K562 (cell line): ENCODE measurements around the gene TESK2. TPM values are rescaled to one million over a fixed set of nuclear protein-coding genes. Genes with fewer than 3 reads are reported as not detected.

ENCODE experiments used
- ARID3B ChIP-seq: fragments of 250-450 bp; sonication (Bioruptor Pico); IDR thresholded peaks from 2 replicates; pipeline ENCODE4 v1.4.0; 2020; ENCODE audit warnings: borderline replicate concordance
- CREBBP ChIP-seq: IDR thresholded peaks from one replicate; pipeline ENCODE4 v1.6.1; 2012; ENCODE audit warnings: low read depth, mild to moderate bottlenecking, control low read depth, inconsistent platforms, low read length
- EGR1 ChIP-seq: fragments of 450-650 bp; conservative IDR thresholded peaks from 2 replicates; pipeline ENCODE4 v1.6.1; 2017; ENCODE audit warnings: mild to moderate bottlenecking
- GABPA ChIP-seq: fragments of 200-800 bp; sonication (Bioruptor generic); conservative IDR thresholded peaks from 2 replicates; pipeline ENCODE4 v1.6.1; 2016; ENCODE audit warnings: low read depth, missing genetic modification characterization, missing compliant biosample characterization
- GTF2B ChIP-seq: IDR thresholded peaks from 2 replicates; pipeline ENCODE4 v1.6.1; 2011; ENCODE audit not compliant: insufficient read length; ENCODE audit errors: extremely low read depth
- GTF2F1 ChIP-seq: IDR thresholded peaks from 2 replicates; pipeline ENCODE4 v1.6.1; 2011; ENCODE audit warnings: low read depth, low read length, improper control_type of control experiment
- LCOR ChIP-seq: sonication (generic); formaldehyde crosslinking; IDR thresholded peaks from 2 replicates; pipeline ENCODE4 v1.8.0; 2022; ENCODE audit warnings: mild to moderate bottlenecking, missing genetic modification reagents
- ZBTB12 ChIP-seq: fragments of 250-450 bp; sonication (Bioruptor Pico); IDR thresholded peaks from 2 replicates; pipeline ENCODE4 v1.4.0; 2020
- ZNF584 ChIP-seq: fragments of 200-800 bp; sonication (Bioruptor generic); IDR thresholded peaks from 2 replicates; pipeline ENCODE4 v1.6.1; 2016; ENCODE audit warnings: low read depth, mild to moderate bottlenecking, missing genetic modification characterization, missing compliant biosample characterization
- ZZZ3 ChIP-seq: fragments of 450-650 bp; IDR thresholded peaks from 2 replicates; pipeline ENCODE4 v1.6.1; 2016; ENCODE audit warnings: antibody characterized with exemption, mild to moderate bottlenecking, moderate library complexity
- polyA plus RNA-seq, 8 experiments: library from polyadenylated mRNA; depleted of rRNA in 4 of 8; stranded (reverse) in 5 of 8; unstranded in 3 of 8; fragments of >200 nt; fragmentation: Nextera tagmentation in 2 of 8; fragmentation: Illumina TruSeq in 1 of 8; extraction: Ambion mirVana in 2 of 8; extraction: Trizol in 1 of 8; gene quantifications; 2 replicates each; pipeline versions ENCODE4 v1.2.1 to v1.2.3, GENCODE V29; 2011 to 2014; ENCODE audit warnings: inconsistent platforms in 1 of 8, missing spikeins in 1 of 8
- total RNA-seq, 7 experiments: library from RNA; depleted of rRNA in 6 of 7; stranded (reverse); fragments of >200 nt in 6 of 7; fragmentation: Illumina TruSeq in 2 of 7; extraction: Trizol in 2 of 7; gene quantifications; 2 replicates each; pipeline versions ENCODE4 v1.2.1 to v1.2.3, GENCODE V29; 2011 to 2021; ENCODE audit warnings: low replicate concordance in 1 of 7
- TF ChIP-seq, protein P1 (sequence below), 2 experiments: fragments of 450-650 bp; conservative IDR thresholded peaks; 2 replicates each; pipeline ENCODE4 v1.6.1; 2017; ENCODE audit warnings: mild to moderate bottlenecking in 2 of 2, moderate library complexity in 2 of 2
- TF ChIP-seq, protein P2 (sequence below): sonication (generic); formaldehyde crosslinking; IDR thresholded peaks from 2 replicates; pipeline ENCODE4 v1.8.0; 2023; ENCODE audit warnings: mild to moderate bottlenecking, missing genetic modification reagents
- TF ChIP-seq, protein P3 (sequence below): sonication (generic); formaldehyde crosslinking; IDR thresholded peaks from 2 replicates; pipeline ENCODE4 v1.8.1; 2023; ENCODE audit warnings: mild to moderate bottlenecking, missing genetic modification reagents
- TF ChIP-seq, protein P4 (sequence below): fragments of 450-650 bp; formaldehyde crosslinking; IDR thresholded peaks from 2 replicates; pipeline ENCODE4 v1.4.0; 2022; ENCODE audit warnings: missing genetic modification characterization
- TF ChIP-seq, protein P5 (sequence below): sonication (generic); formaldehyde crosslinking; IDR thresholded peaks from 2 replicates; pipeline ENCODE4 v1.8.0; 2022; ENCODE audit warnings: mild to moderate bottlenecking, missing genetic modification reagents

TESK2 gene
- total and polyA plus RNA-seq, 9 of the 15 experiments (the other 6 are each of a cell fraction or from before 2014, with no cell fraction given) = 1.6 to 5.3 (median 3.7) TPM

- peak; percentile 95 for TF ChIP-seq GABPA (tag)
- peak; percentile 87; the same call in 1 of the 2 replicates for TF ChIP-seq ZZZ3
- TF ChIP-seq EGR1 = peak; percentile 97
- TF ChIP-seq ARID3B (CRISPR knock-in tag) = 0 out of 2 replicates have a peak, but pooled peaks have one; percentile 13
- TF ChIP-seq, protein P1, sequence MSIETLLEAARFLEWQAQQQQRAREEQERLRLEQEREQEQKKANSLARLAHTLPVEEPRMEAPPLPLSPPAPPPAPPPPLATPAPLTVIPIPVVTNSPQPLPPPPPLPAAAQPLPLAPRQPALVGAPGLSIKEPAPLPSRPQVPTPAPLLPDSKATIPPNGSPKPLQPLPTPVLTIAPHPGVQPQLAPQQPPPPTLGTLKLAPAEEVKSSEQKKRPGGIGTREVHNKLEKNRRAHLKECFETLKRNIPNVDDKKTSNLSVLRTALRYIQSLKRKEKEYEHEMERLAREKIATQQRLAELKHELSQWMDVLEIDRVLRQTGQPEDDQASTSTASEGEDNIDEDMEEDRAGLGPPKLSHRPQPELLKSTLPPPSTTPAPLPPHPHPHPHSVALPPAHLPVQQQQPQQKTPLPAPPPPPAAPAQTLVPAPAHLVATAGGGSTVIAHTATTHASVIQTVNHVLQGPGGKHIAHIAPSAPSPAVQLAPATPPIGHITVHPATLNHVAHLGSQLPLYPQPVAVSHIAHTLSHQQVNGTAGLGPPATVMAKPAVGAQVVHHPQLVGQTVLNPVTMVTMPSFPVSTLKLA (conservative IDR thresholded peaks at IDR 0.05) = peak; percentile 92 to 97
- TF ChIP-seq, protein P2, sequence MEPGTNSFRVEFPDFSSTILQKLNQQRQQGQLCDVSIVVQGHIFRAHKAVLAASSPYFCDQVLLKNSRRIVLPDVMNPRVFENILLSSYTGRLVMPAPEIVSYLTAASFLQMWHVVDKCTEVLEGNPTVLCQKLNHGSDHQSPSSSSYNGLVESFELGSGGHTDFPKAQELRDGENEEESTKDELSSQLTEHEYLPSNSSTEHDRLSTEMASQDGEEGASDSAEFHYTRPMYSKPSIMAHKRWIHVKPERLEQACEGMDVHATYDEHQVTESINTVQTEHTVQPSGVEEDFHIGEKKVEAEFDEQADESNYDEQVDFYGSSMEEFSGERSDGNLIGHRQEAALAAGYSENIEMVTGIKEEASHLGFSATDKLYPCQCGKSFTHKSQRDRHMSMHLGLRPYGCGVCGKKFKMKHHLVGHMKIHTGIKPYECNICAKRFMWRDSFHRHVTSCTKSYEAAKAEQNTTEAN (CRISPR knock-in tag) = peak; percentile 86; the same call in 1 of the 2 replicates
- peak; percentile 58 for TF ChIP-seq ZBTB12
- no peak for TF ChIP-seq GTF2F1
- TF ChIP-seq, protein P3, sequence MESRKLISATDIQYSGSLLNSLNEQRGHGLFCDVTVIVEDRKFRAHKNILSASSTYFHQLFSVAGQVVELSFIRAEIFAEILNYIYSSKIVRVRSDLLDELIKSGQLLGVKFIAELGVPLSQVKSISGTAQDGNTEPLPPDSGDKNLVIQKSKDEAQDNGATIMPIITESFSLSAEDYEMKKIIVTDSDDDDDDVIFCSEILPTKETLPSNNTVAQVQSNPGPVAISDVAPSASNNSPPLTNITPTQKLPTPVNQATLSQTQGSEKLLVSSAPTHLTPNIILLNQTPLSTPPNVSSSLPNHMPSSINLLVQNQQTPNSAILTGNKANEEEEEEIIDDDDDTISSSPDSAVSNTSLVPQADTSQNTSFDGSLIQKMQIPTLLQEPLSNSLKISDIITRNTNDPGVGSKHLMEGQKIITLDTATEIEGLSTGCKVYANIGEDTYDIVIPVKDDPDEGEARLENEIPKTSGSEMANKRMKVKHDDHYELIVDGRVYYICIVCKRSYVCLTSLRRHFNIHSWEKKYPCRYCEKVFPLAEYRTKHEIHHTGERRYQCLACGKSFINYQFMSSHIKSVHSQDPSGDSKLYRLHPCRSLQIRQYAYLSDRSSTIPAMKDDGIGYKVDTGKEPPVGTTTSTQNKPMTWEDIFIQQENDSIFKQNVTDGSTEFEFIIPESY = peak; percentile 77
- no peak for TF ChIP-seq ZNF584
- peak; percentile 82 for TF ChIP-seq LCOR (CRISPR knock-in tag)
- no peak for TF ChIP-seq CREBBP
- no peak for TF ChIP-seq GTF2B
- TF ChIP-seq, protein P4, sequence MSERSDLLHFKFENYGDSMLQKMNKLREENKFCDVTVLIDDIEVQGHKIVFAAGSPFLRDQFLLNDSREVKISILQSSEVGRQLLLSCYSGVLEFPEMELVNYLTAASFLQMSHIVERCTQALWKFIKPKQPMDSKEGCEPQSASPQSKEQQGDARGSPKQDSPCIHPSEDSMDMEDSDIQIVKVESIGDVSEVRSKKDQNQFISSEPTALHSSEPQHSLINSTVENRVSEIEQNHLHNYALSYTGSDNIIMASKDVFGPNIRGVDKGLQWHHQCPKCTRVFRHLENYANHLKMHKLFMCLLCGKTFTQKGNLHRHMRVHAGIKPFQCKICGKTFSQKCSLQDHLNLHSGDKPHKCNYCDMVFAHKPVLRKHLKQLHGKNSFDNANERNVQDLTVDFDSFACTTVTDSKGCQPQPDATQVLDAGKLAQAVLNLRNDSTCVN = no peak
- TF ChIP-seq, protein P5, sequence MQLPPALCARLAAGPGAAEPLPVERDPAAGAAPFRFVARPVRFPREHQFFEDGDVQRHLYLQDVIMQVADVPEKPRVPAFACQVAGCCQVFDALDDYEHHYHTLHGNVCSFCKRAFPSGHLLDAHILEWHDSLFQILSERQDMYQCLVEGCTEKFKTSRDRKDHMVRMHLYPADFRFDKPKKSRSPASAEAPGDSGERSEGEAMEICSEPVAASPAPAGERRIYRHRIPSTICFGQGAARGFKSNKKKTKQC (CRISPR knock-in tag) = peak; percentile 49; the same call in 1 of the 2 replicates
Observed at GRCh38 chr1:45303520-45304310, 187.2 kb downstream of the TESK2 start (continued).
